Measurements from ENCODE around the gene GINS3.

GINS3 gene

GRCh38 chr16:58392215-58393137 is at the start of gene GINS3:
Gene GINS3 (plus strand): TSS chr16:58392471. CDS start chr16:58392602, 131 bp downstream.
- peak; percentile 87 for DNase-seq

- no peak for DNase-seq
Measured at GRCh38 chr16:58343562-58343961, 48.7 kb upstream of the GINS3 start.

GRCh38 chr16:58345574-58346354 is 46.5 kb upstream of the GINS3 start:
- no peak for DNase-seq

- no peak for DNase-seq
Measured at GRCh38 chr16:58346831-58347371, 45.4 kb upstream of the GINS3 start.

GRCh38 chr16:58348986-58349385 is 43.3 kb upstream of the GINS3 start:
- no peak for DNase-seq

GRCh38 chr16:58352690-58353089 is 39.6 kb upstream of the GINS3 start:
- no peak for DNase-seq

GRCh38 chr16:58360041-58360634 is 32.1 kb upstream of the GINS3 start:
- no peak for DNase-seq

GRCh38 chr16:58361726-58362125 is 30.5 kb upstream of the GINS3 start:
- no peak for DNase-seq

- DNase-seq, result no peak
Measured at GRCh38 chr16:58363746-58364393, 28.4 kb upstream of the GINS3 start.

- DNase-seq, result no peak
Measured at GRCh38 chr16:58365623-58366022, 26.6 kb upstream of the GINS3 start.

GRCh38 chr16:58366247-58367031 is 25.8 kb upstream of the GINS3 start:
- no peak for DNase-seq

GRCh38 chr16:58367252-58367651 is 25.0 kb upstream of the GINS3 start:
- no peak for DNase-seq

- no peak for DNase-seq
Measured at GRCh38 chr16:58371841-58372240, 20.4 kb upstream of the GINS3 start.

- no peak for DNase-seq
Measured at GRCh38 chr16:58375386-58375785, 16.9 kb upstream of the GINS3 start.

- no peak for DNase-seq
Measured at GRCh38 chr16:58377932-58378331, 14.3 kb upstream of the GINS3 start.

GRCh38 chr16:58378401-58378800 is 13.9 kb upstream of the GINS3 start:
- DNase-seq, result no peak

GRCh38 chr16:58379736-58380135 is 12.5 kb upstream of the GINS3 start:
- no peak for DNase-seq

GRCh38 chr16:58381661-58382060 is 10.6 kb upstream of the GINS3 start:
- no peak for DNase-seq

- no peak for DNase-seq
Measured at GRCh38 chr16:58384437-58385055, 7.7 kb upstream of the GINS3 start.

GRCh38 chr16:58385218-58385773 is 7.0 kb upstream of the GINS3 start:
- no peak for DNase-seq

- DNase-seq, result no peak
Measured at GRCh38 chr16:58389724-58390123, 2.5 kb upstream of the GINS3 start.

Measured in CD4-positive, alpha-beta T cell treated with Interleukin-6 for 4 hours (primary cell).